GM12874 (cell line): Measurements from ENCODE around the gene ITPK1.

ENCODE experiments used
- CTCF ChIP-seq: IDR thresholded peaks from 2 replicates; pipeline ENCODE4 v1.5.1; 2011; ENCODE audit warnings: low read depth, mild to moderate bottlenecking, control low read depth, low read length, moderate library complexity; ENCODE audit not compliant: insufficient read depth

The ITPK1 gene

GRCh38 chr14:92969871-92970270 lies 145.9 kb downstream of the ITPK1 start:
- TF ChIP-seq CTCF = no peak

- TF ChIP-seq CTCF = no peak
Measured at GRCh38 chr14:92969430-92969829, 146.3 kb downstream of the ITPK1 start.

- no peak for TF ChIP-seq CTCF
Measured at GRCh38 chr14:92968291-92969020, 147.3 kb downstream of the ITPK1 start.

GRCh38 chr14:92967346-92967926 lies 148.3 kb downstream of the ITPK1 start:
- TF ChIP-seq CTCF = no peak

GRCh38 chr14:92965281-92965680 lies 150.4 kb downstream of the ITPK1 start:
- no peak for TF ChIP-seq CTCF

- TF ChIP-seq CTCF = no peak
Measured at GRCh38 chr14:92964124-92965109, 151.3 kb downstream of the ITPK1 start.
